ENCODE results near the gene HNMT.

The HNMT gene

GRCh38 chr2:138023298-138023697, 59.0 kb downstream of the HNMT start:
- Histone ChIP-seq H3K56ac (ENCODE audit: low read length) (no peak overlapping the region), H3K36me3 (ENCODE audit: control insufficient read depth, insufficient read depth, low read length) (no peaks in the 10 kb centered on the region), H2AK5ac (ENCODE audit: low read length) (no peak overlapping the region), H2BK120ac (ENCODE audit: low read depth, low read length) (no peak overlapping the region), H3K4ac (ENCODE audit: low read depth, low read length) (no peak overlapping the region), H3K27me3 (ENCODE audit: insufficient read depth, low read length, poor library complexity) (no peaks in the 10 kb centered on the region), H3K9ac (ENCODE audit: low read length) (no peak overlapping the region), H3K79me2 (ENCODE audit: control insufficient read depth, insufficient read depth, low read length) (no peaks in the 10 kb centered on the region), H3K4me3 (ENCODE audit: low read length) (no peak overlapping the region), H3K4me2 (ENCODE audit: low read length) (no peak overlapping the region), H3K23ac (ENCODE audit: low read length) (no peak overlapping the region), H4K5ac (ENCODE audit: low read length) (no peak overlapping the region), H3K27ac (ENCODE audit: low read depth, low read length) (no peak overlapping the region), H3K4me1 (ENCODE audit: control insufficient read depth, low read depth, low read length) (no peaks in the 10 kb centered on the region), H3K79me1 (ENCODE audit: low read length) (no peaks in the 10 kb centered on the region), H2BK5ac (ENCODE audit: low read length) (no peak overlapping the region), H4K8ac (ENCODE audit: low read depth, low read length) (no peak overlapping the region), H2BK15ac (replicated peaks; ENCODE audit: low read depth) (no peak overlapping the region), H3K18ac (ENCODE audit: low read length) (no peak overlapping the region)
- DNase-seq, result no peak
- no CpG with 5 or more reads among the region's 4 CpGs for WGBS (ENCODE audit: extremely low coverage, insufficient coverage, low lambda C conversion rate)

- Histone ChIP-seq H3K36me3 (ENCODE audit: control insufficient read depth, insufficient read depth, low read length) (no peaks in the 10 kb centered on the region), H3K27ac (ENCODE audit: low read depth, low read length) (no peak overlapping the region), H3K79me1 (ENCODE audit: low read length) (no peaks in the 10 kb centered on the region), H3K4ac (ENCODE audit: low read depth, low read length) (no peak overlapping the region), H4K5ac (ENCODE audit: low read length) (no peak overlapping the region), H3K4me3 (ENCODE audit: low read length) (no peak overlapping the region), H3K27me3 (ENCODE audit: insufficient read depth, low read length, poor library complexity) (no peaks in the 10 kb centered on the region), H2BK5ac (ENCODE audit: low read length) (no peak overlapping the region), H3K18ac (ENCODE audit: low read length) (no peak overlapping the region), H3K23ac (ENCODE audit: low read length) (no peak overlapping the region), H3K79me2 (ENCODE audit: control insufficient read depth, insufficient read depth, low read length) (no peaks in the 10 kb centered on the region), H2AK5ac (ENCODE audit: low read length) (no peak overlapping the region), H2BK120ac (ENCODE audit: low read depth, low read length) (no peak overlapping the region), H3K4me1 (ENCODE audit: control insufficient read depth, low read depth, low read length) (no peaks in the 10 kb centered on the region), H2BK15ac (replicated peaks; ENCODE audit: low read depth) (no peak overlapping the region), H3K56ac (ENCODE audit: low read length) (no peak overlapping the region), H4K8ac (ENCODE audit: low read depth, low read length) (no peak overlapping the region), H3K4me2 (ENCODE audit: low read length) (no peak overlapping the region), H3K9ac (ENCODE audit: low read length) (no peak overlapping the region)
- DNase-seq, result no peak
- WGBS (ENCODE audit: extremely low coverage, insufficient coverage, low lambda C conversion rate), result no CpG with 5 or more reads among the region's 2 CpGs
Observed at GRCh38 chr2:138023976-138024375, 59.7 kb downstream of the HNMT start.

GRCh38 chr2:138026111-138027020, 62.1 kb downstream of the HNMT start:
- Histone ChIP-seq H2BK15ac (replicated peaks; ENCODE audit: low read depth) (no peak overlapping the region), H3K18ac (ENCODE audit: low read length) (no peak overlapping the region), H3K36me3 (ENCODE audit: control insufficient read depth, insufficient read depth, low read length) (no peaks in the 10 kb centered on the region), H4K8ac (ENCODE audit: low read depth, low read length) (no peak overlapping the region), H2AK5ac (ENCODE audit: low read length) (no peak overlapping the region), H3K4me3 (ENCODE audit: low read length) (no peak overlapping the region), H2BK5ac (ENCODE audit: low read length) (no peak overlapping the region), H3K27me3 (ENCODE audit: insufficient read depth, low read length, poor library complexity) (no peaks in the 10 kb centered on the region), H3K79me1 (ENCODE audit: low read length) (no peaks in the 10 kb centered on the region), H3K4me1 (ENCODE audit: control insufficient read depth, low read depth, low read length) (no peaks in the 10 kb centered on the region), H2BK120ac (ENCODE audit: low read depth, low read length) (no peak overlapping the region), H3K23ac (ENCODE audit: low read length) (no peak overlapping the region), H3K9ac (ENCODE audit: low read length) (no peak overlapping the region), H3K27ac (ENCODE audit: low read depth, low read length) (no peak overlapping the region), H3K79me2 (ENCODE audit: control insufficient read depth, insufficient read depth, low read length) (no peaks in the 10 kb centered on the region), H3K4me2 (ENCODE audit: low read length) (no peak overlapping the region), H3K56ac (ENCODE audit: low read length) (no peak overlapping the region), H4K5ac (ENCODE audit: low read length) (no peak overlapping the region), H3K4ac (ENCODE audit: low read depth, low read length) (no peak overlapping the region)
- no CpG with 5 or more reads among the region's 6 CpGs for WGBS (ENCODE audit: extremely low coverage, insufficient coverage, low lambda C conversion rate)
- no peak for DNase-seq

GRCh38 chr2:138028538-138028937, 64.3 kb downstream of the HNMT start:
- Histone ChIP-seq H3K4me3 (ENCODE audit: low read length) (no peak overlapping the region), H2BK15ac (replicated peaks; ENCODE audit: low read depth) (no peak overlapping the region), H4K5ac (ENCODE audit: low read length) (no peak overlapping the region), H3K79me2 (ENCODE audit: control insufficient read depth, insufficient read depth, low read length) (no peaks in the 10 kb centered on the region), H4K8ac (ENCODE audit: low read depth, low read length) (no peak overlapping the region), H3K56ac (ENCODE audit: low read length) (no peak overlapping the region), H2BK120ac (ENCODE audit: low read depth, low read length) (no peak overlapping the region), H3K79me1 (ENCODE audit: low read length) (no peaks in the 10 kb centered on the region), H2BK5ac (ENCODE audit: low read length) (no peak overlapping the region), H2AK5ac (ENCODE audit: low read length) (no peak overlapping the region), H3K4ac (ENCODE audit: low read depth, low read length) (no peak overlapping the region), H3K23ac (ENCODE audit: low read length) (no peak overlapping the region), H3K9ac (ENCODE audit: low read length) (no peak overlapping the region), H3K27ac (ENCODE audit: low read depth, low read length) (no peak overlapping the region), H3K36me3 (ENCODE audit: control insufficient read depth, insufficient read depth, low read length) (no peaks in the 10 kb centered on the region), H3K4me2 (ENCODE audit: low read length) (no peak overlapping the region), H3K18ac (ENCODE audit: low read length) (no peak overlapping the region), H3K27me3 (ENCODE audit: insufficient read depth, low read length, poor library complexity) (no peaks in the 10 kb centered on the region), H3K4me1 (ENCODE audit: control insufficient read depth, low read depth, low read length) (no peaks in the 10 kb centered on the region)
- no CpG with 5 or more reads among the region's 2 CpGs for WGBS (ENCODE audit: extremely low coverage, insufficient coverage, low lambda C conversion rate)
- DNase-seq, result no peak

GRCh38 chr2:138029276-138029675, 65.0 kb downstream of the HNMT start:
- no peak overlapping the region for H3K27ac ChIP-seq (ENCODE audit: low read depth, low read length)
- no peak overlapping the region for H2AK5ac ChIP-seq (ENCODE audit: low read length)
- H3K79me2 ChIP-seq (ENCODE audit: control insufficient read depth, insufficient read depth, low read length), result no peaks in the 10 kb centered on the region
- H3K36me3 ChIP-seq (ENCODE audit: control insufficient read depth, insufficient read depth, low read length), result no peaks in the 10 kb centered on the region
- no peaks in the 10 kb centered on the region for H3K4me1 ChIP-seq (ENCODE audit: control insufficient read depth, low read depth, low read length)
- no peak overlapping the region for H4K8ac ChIP-seq (ENCODE audit: low read depth, low read length)
- no peak overlapping the region for H4K5ac ChIP-seq (ENCODE audit: low read length)
- H3K79me1 ChIP-seq (ENCODE audit: low read length), result no peaks in the 10 kb centered on the region
- H2BK5ac ChIP-seq (ENCODE audit: low read length), result no peak overlapping the region
- H3K56ac ChIP-seq (ENCODE audit: low read length), result no peak overlapping the region
- no peaks in the 10 kb centered on the region for H3K27me3 ChIP-seq (ENCODE audit: insufficient read depth, low read length, poor library complexity)
- H2BK120ac ChIP-seq (ENCODE audit: low read depth, low read length), result no peak overlapping the region
- no peak overlapping the region for H2BK15ac ChIP-seq (replicated peaks; ENCODE audit: low read depth)
- H3K18ac ChIP-seq (ENCODE audit: low read length), result no peak overlapping the region
- H3K23ac ChIP-seq (ENCODE audit: low read length), result no peak overlapping the region
- H3K4ac ChIP-seq (ENCODE audit: low read depth, low read length), result no peak overlapping the region
- H3K4me2 ChIP-seq (ENCODE audit: low read length), result no peak overlapping the region
- H3K4me3 ChIP-seq (ENCODE audit: low read length), result no peak overlapping the region
- no peak for DNase-seq
- no peak overlapping the region for H3K9ac ChIP-seq (ENCODE audit: low read length)

GRCh38 chr2:138030459-138030858, 66.2 kb downstream of the HNMT start:
- no peaks in the 10 kb centered on the region for H3K79me2 ChIP-seq (ENCODE audit: control insufficient read depth, insufficient read depth, low read length)
- H3K4ac ChIP-seq (ENCODE audit: low read depth, low read length), result no peak overlapping the region
- H2BK15ac ChIP-seq (replicated peaks; ENCODE audit: low read depth), result no peak overlapping the region
- no peak overlapping the region for H3K4me3 ChIP-seq (ENCODE audit: low read length)
- WGBS (ENCODE audit: extremely low coverage, insufficient coverage, low lambda C conversion rate), result no CpG with 5 or more reads among the region's 3 CpGs
- H3K23ac ChIP-seq (ENCODE audit: low read length), result no peak overlapping the region
- H3K56ac ChIP-seq (ENCODE audit: low read length), result no peak overlapping the region
- no peaks in the 10 kb centered on the region for H3K27me3 ChIP-seq (ENCODE audit: insufficient read depth, low read length, poor library complexity)
- no peaks in the 10 kb centered on the region for H3K36me3 ChIP-seq (ENCODE audit: control insufficient read depth, insufficient read depth, low read length)
- no peak overlapping the region for H3K18ac ChIP-seq (ENCODE audit: low read length)
- no peak overlapping the region for H2BK5ac ChIP-seq (ENCODE audit: low read length)
- H2BK120ac ChIP-seq (ENCODE audit: low read depth, low read length), result no peak overlapping the region
- H3K27ac ChIP-seq (ENCODE audit: low read depth, low read length), result no peak overlapping the region
- H3K4me1 ChIP-seq (ENCODE audit: control insufficient read depth, low read depth, low read length), result no peaks in the 10 kb centered on the region
- H3K4me2 ChIP-seq (ENCODE audit: low read length), result no peak overlapping the region
- no peaks in the 10 kb centered on the region for H3K79me1 ChIP-seq (ENCODE audit: low read length)
- no peak for DNase-seq
- H4K8ac ChIP-seq (ENCODE audit: low read depth, low read length), result no peak overlapping the region
- H4K5ac ChIP-seq (ENCODE audit: low read length), result no peak overlapping the region
- no peak overlapping the region for H3K9ac ChIP-seq (ENCODE audit: low read length)
- no peak overlapping the region for H2AK5ac ChIP-seq (ENCODE audit: low read length)
